ENCODE measurements around the gene KDELR3. TPM values are rescaled to one million over a fixed set of nuclear protein-coding genes. Genes with fewer than 3 reads are reported as not detected.

KDELR3 gene
- total and polyA plus RNA-seq, 2 donors (not counting 3 experiments of a cell fraction or from before 2014, with no cell fraction given), result 28.6 to 61.3 TPM

DNA sequence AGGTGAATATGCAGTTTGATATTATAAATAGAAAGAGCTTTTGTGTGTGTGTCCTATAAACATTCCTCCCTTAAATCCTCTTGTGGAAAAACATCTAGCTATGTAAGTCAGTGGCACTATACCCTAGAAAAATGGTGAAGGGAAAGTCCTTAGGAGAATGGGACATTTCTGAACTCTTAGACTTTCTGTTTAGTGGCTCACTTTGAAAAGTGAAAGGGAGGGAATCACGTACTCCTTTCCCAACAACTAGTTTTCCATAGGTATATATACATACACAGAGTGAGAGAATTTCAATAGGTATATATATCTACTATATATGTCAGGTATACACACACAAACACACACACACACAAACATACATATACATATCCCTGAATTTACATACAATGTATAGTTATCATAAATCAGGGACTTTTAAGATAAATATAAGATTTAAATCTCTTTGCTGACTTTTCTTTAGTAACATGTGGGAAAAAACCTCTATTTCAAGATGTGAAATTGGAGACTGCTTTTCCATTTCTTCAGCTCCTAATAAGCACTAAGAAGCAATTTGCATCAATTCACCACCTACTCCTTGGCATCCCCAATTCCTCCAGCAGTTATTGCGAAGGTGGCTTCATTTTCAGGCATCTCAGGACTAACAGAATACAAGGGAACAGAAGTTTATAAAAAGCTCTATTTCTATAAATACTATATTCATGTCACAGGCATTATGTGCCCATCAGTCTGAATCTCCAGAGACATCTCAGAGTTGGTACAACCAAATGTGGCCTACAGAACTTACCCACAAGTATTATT, 51.8 kb downstream of the KDELR3 start:
- Histone ChIP-seq H2AFZ (ENCODE audit: low read depth, low read length) (no peak overlapping the region), H3K36me3 (ENCODE audit: control insufficient read depth in 2 of 2, extremely low read depth in 1 of 2, insufficient read depth in 2 of 2, low read length in 2 of 2) (no peaks in the 10 kb centered on the region), H3K27me3 (ENCODE audit: control insufficient read depth in 2 of 2, insufficient read depth in 2 of 2, low read length in 2 of 2) (no peaks in the 10 kb centered on the region), H3K4me1 (ENCODE audit: control insufficient read depth, extremely low read depth, insufficient read depth, low read length) (no peaks in the 10 kb centered on the region), H3K79me2 (ENCODE audit: control insufficient read depth, insufficient read depth, low read length) (no peaks in the 10 kb centered on the region), H4K20me1 (replicated peaks; ENCODE audit: control insufficient read depth, extremely low read depth, insufficient read depth, low read length) (no peaks in the 10 kb centered on the region), H3K4me2 (ENCODE audit: insufficient read depth, low read length) (no peak overlapping the region), H3K9me3 (replicated peaks; ENCODE audit: control insufficient read depth, insufficient read depth, low read length) (no peaks in the 10 kb centered on the region), H3K9me1 (replicated peaks; ENCODE audit: control insufficient read depth, extremely low read depth, insufficient read depth, low read length) (no peaks in the 10 kb centered on the region), H3K27ac (ENCODE audit: insufficient read depth, low read depth, low read length) (no peak overlapping the region), H3K4me3 (replicated peaks in 1 of 3; ENCODE audit: insufficient read depth in 1 of 3, low read depth in 1 of 3, low read length in 3 of 3) (no peak overlapping the region), H3K9ac (replicated peaks; ENCODE audit: extremely low read depth, insufficient read depth, low read length) (no peak overlapping the region)
- TF ChIP-seq JUN (IDR thresholded peaks at IDR 0.05; ENCODE audit: borderline replicate concordance, insufficient read depth, insufficient read length, low read depth), result no peak
- TF ChIP-seq GATA2 (IDR thresholded peaks at IDR 0.05; ENCODE audit: insufficient read depth, insufficient read length, low read depth, low read length), result no peak
- TF ChIP-seq, protein P1, sequence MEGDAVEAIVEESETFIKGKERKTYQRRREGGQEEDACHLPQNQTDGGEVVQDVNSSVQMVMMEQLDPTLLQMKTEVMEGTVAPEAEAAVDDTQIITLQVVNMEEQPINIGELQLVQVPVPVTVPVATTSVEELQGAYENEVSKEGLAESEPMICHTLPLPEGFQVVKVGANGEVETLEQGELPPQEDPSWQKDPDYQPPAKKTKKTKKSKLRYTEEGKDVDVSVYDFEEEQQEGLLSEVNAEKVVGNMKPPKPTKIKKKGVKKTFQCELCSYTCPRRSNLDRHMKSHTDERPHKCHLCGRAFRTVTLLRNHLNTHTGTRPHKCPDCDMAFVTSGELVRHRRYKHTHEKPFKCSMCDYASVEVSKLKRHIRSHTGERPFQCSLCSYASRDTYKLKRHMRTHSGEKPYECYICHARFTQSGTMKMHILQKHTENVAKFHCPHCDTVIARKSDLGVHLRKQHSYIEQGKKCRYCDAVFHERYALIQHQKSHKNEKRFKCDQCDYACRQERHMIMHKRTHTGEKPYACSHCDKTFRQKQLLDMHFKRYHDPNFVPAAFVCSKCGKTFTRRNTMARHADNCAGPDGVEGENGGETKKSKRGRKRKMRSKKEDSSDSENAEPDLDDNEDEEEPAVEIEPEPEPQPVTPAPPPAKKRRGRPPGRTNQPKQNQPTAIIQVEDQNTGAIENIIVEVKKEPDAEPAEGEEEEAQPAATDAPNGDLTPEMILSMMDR (IDR thresholded peaks at IDR 0.05; ENCODE audit: extremely low read depth in 1 of 2, insufficient read depth in 1 of 2, low read depth in 1 of 2, low read length in 2 of 2), result no peak
- no peak for TF ChIP-seq EZH2 (IDR thresholded peaks at IDR 0.05; ENCODE audit: borderline replicate concordance, low read depth, low read length, severe bottlenecking)
- no peak for TF ChIP-seq POLR2A (IDR thresholded peaks at IDR 0.05; ENCODE audit: low read depth, low read length)
- no peak for TF ChIP-seq MYC (IDR thresholded peaks at IDR 0.05; ENCODE audit: low read depth, low read length)
- no peak for TF ChIP-seq FOS (IDR thresholded peaks at IDR 0.05; ENCODE audit: borderline replicate concordance, insufficient read depth, low read length)
- TF ChIP-seq, protein P2, sequence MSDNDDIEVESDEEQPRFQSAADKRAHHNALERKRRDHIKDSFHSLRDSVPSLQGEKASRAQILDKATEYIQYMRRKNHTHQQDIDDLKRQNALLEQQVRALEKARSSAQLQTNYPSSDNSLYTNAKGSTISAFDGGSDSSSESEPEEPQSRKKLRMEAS (IDR thresholded peaks at IDR 0.05; ENCODE audit: insufficient read depth, insufficient read length), result no peak
- no peak for TF ChIP-seq POLR2AphosphoS5 (IDR thresholded peaks at IDR 0.05; ENCODE audit: insufficient read depth, low read depth, low read length)
- intact Hi-C loops (cut with micrococcal nuclease), result no loop called here
- FAIRE-seq (no peak), DNase-seq (ENCODE audit: low read depth, low spot score) (no peak)
- BruUV-seq (replicated peaks), result no TSS peak
- dilution Hi-C loops (cut with MboI; ENCODE audit: extremely low pct_ligation_motif_present, low sequenced_read_pairs), result no loop called here
- CTCF ChIA-PET, result interaction anchor here (0.5 to 1.6 kb wide), 2 partner anchors 9 to 30 kb away, joined by 3 to 4 read pairs; no protein-coding TSS in a partner anchor
- POLR2A ChIA-PET, result no interaction called here

All from endothelial cell of umbilical vein (primary cell).